IMR-90 (cell line): ENCODE results near the gene CMC2. TPM values are rescaled to one million over a fixed set of nuclear protein-coding genes. Genes with fewer than 3 reads are reported as not detected.

Experiments used
- ATAC-seq: fragments of 200-7000 bp; cut with Tn5 transposase; 2 replicates; pipeline ENCODE4 v1.9.1; 2020; ENCODE audit warnings: low read depth, mild to moderate bottlenecking, moderate library complexity
- BruUV-seq: library from RNA; stranded (reverse); fragments of 400-500 nt; replicated peaks from 2 replicates; lab custom pipeline; 2021; lab: Mats Ljungman, UMichigan
- CTCF ChIA-PET: fragments of 300-600 bp; formaldehyde crosslinking; extraction: SDS; loops from one replicate; lab custom pipeline; 2021; ENCODE audit warnings: antibody characterized with exemption; lab: Yijun Ruan, JAX
- POLR2A ChIA-PET: fragments of 300-600 bp; sonication (Branson Sonifier 250); formaldehyde crosslinking; loops from one replicate; lab custom pipeline; 2022; ENCODE audit warnings: antibody characterized with exemption; ENCODE audit not compliant: unreplicated experiment; lab: Charles Lee
- DNase-seq: peaks from one replicate; pipeline ENCODE4 v3.0.0; 2013
- H2AFZ ChIP-seq: replicated peaks from 2 replicates; pipeline ENCODE3; 2013; ENCODE audit warnings: low read length, mild to moderate bottlenecking; ENCODE audit not compliant: poor library complexity
- H2AK5ac ChIP-seq: 2 replicates; pipeline ENCODE4 v1.6.1; 2013; ENCODE audit warnings: low read depth, low read length, inconsistent platforms
- H2AK9ac ChIP-seq: replicated peaks from 2 replicates; pipeline ENCODE3; 2013; ENCODE audit warnings: mild to moderate bottlenecking, low read depth, low read length, moderate library complexity; ENCODE audit not compliant: poor library complexity
- H2BK120ac ChIP-seq: 2 replicates; pipeline ENCODE4 v1.6.1; 2013; ENCODE audit warnings: low read depth, low read length, inconsistent platforms
- H2BK15ac ChIP-seq: 3 replicates; pipeline ENCODE4 v1.6.1; 2013; ENCODE audit warnings: low read depth, low read length, inconsistent platforms
- H2BK20ac ChIP-seq: 2 replicates; pipeline ENCODE4 v1.6.1; 2013; ENCODE audit warnings: low read depth, mild to moderate bottlenecking, inconsistent platforms, low read length, moderate library complexity
- H2BK5ac ChIP-seq: 2 replicates; pipeline ENCODE4 v1.6.1; 2013; ENCODE audit warnings: mild to moderate bottlenecking, low read depth, low read length, inconsistent platforms; ENCODE audit not compliant: poor library complexity, severe bottlenecking
- H3K14ac ChIP-seq: replicated peaks from 2 replicates; pipeline ENCODE4 v1.6.1; 2013; ENCODE audit warnings: low read depth, low read length, inconsistent platforms
- H3K18ac ChIP-seq: 2 replicates; pipeline ENCODE4 v1.6.1; 2013; ENCODE audit warnings: low read depth, low read length, control low read depth
- H3K23ac ChIP-seq: 2 replicates; pipeline ENCODE4 v1.6.1; 2013; ENCODE audit warnings: low read depth, low read length, inconsistent platforms
- H3K27ac ChIP-seq: 2 replicates; pipeline ENCODE4 v1.5.1; 2013; ENCODE audit warnings: mild to moderate bottlenecking, control low read depth, low read length; ENCODE audit not compliant: insufficient read depth
- H3K27me3 ChIP-seq: 2 replicates; pipeline ENCODE4 v1.6.1; 2013; ENCODE audit warnings: low read length; ENCODE audit not compliant: control insufficient read depth, insufficient read depth
- H3K36me3 ChIP-seq: 2 replicates; pipeline ENCODE4 v1.6.1; 2013; ENCODE audit warnings: low read length, mixed read lengths; ENCODE audit not compliant: control insufficient read depth, insufficient read depth
- H3K4ac ChIP-seq: 2 replicates; pipeline ENCODE4 v1.6.1; 2013; ENCODE audit warnings: low read depth, low read length, inconsistent platforms
- H3K4me1 ChIP-seq: 2 replicates; pipeline ENCODE4 v1.6.1; 2013; ENCODE audit warnings: low read length, mixed read lengths; ENCODE audit not compliant: control insufficient read depth, insufficient read depth
- H3K4me2 ChIP-seq: 2 replicates; pipeline ENCODE4 v1.6.1; 2013; ENCODE audit warnings: low read depth, mild to moderate bottlenecking, control low read depth, low read length, moderate library complexity
- H3K4me3 ChIP-seq: 2 replicates; pipeline ENCODE4 v1.5.1; 2013; ENCODE audit warnings: low read depth, mild to moderate bottlenecking, control low read depth, low read length, moderate library complexity; ENCODE audit not compliant: insufficient read depth
- H3K56ac ChIP-seq: 2 replicates; pipeline ENCODE4 v1.6.1; 2013; ENCODE audit warnings: low read length, inconsistent platforms; ENCODE audit not compliant: insufficient read depth; ENCODE audit errors: extremely low read depth
- H3K79me1 ChIP-seq, 2 experiments: 2 replicates each; pipeline ENCODE4 v1.6.1; 2013; ENCODE audit warnings: low read length in 2 of 2, inconsistent platforms in 1 of 2, low read depth in 1 of 2
- H3K9ac ChIP-seq: 2 replicates; pipeline ENCODE4 v1.6.1; 2013; ENCODE audit warnings: low read depth, low read length, control low read depth
- H3K9me1 ChIP-seq: 2 replicates; pipeline ENCODE4 v1.6.1; 2013; ENCODE audit warnings: low read length, inconsistent platforms; ENCODE audit not compliant: insufficient read depth
- H3K9me3 ChIP-seq: 2 replicates; pipeline ENCODE4 v1.6.1; 2013; ENCODE audit warnings: low read length; ENCODE audit not compliant: control insufficient read depth, insufficient read depth
- H4K20me1 ChIP-seq: 2 replicates; pipeline ENCODE4 v1.6.1; 2013; ENCODE audit warnings: low read length, inconsistent platforms; ENCODE audit not compliant: insufficient read depth
- H4K5ac ChIP-seq: 2 replicates; pipeline ENCODE4 v1.6.1; 2013; ENCODE audit warnings: mild to moderate bottlenecking, low read depth, low read length, control low read depth
- H4K8ac ChIP-seq, 2 experiments: 2 replicates each; pipeline ENCODE4 v1.6.1; 2013; ENCODE audit warnings: low read depth in 2 of 2, low read length in 2 of 2, control low read depth in 1 of 2, inconsistent platforms in 1 of 2
- H4K91ac ChIP-seq: 2 replicates; pipeline ENCODE4 v1.6.1; 2013; ENCODE audit warnings: low read depth, low read length, inconsistent platforms; ENCODE audit not compliant: insufficient read depth
- BHLHE40 ChIP-seq: fragments of 150-350 bp; IDR thresholded peaks from 2 replicates; pipeline ENCODE4 v1.6.1; 2016; ENCODE audit warnings: mild to moderate bottlenecking, low read depth, low read length
- CEBPB ChIP-seq: IDR thresholded peaks from 2 replicates; pipeline ENCODE4 v1.6.1; 2012; ENCODE audit warnings: low read depth, low read length, improper control_type of control experiment
- CTCF ChIP-seq: conservative IDR thresholded peaks from 2 replicates; pipeline ENCODE4 v1.5.1; 2012; ENCODE audit warnings: mild to moderate bottlenecking, low read depth, low read length, improper control_type of control experiment
- FOS ChIP-seq: fragments of 150-350 bp; IDR thresholded peaks from 2 replicates; pipeline ENCODE4 v1.6.1; 2016; ENCODE audit warnings: low read depth, low read length
- MAFK ChIP-seq: IDR thresholded peaks from 2 replicates; pipeline ENCODE4 v1.6.1; 2012; ENCODE audit warnings: low read depth, low read length, improper control_type of control experiment
- NFE2L2 ChIP-seq: fragments of 150-350 bp; IDR thresholded peaks from 2 replicates; pipeline ENCODE4 v1.6.1; 2016; ENCODE audit warnings: low read depth, mild to moderate bottlenecking, low read length
- POLR2A ChIP-seq: IDR thresholded peaks from 2 replicates; pipeline ENCODE4 v1.6.1; 2012; ENCODE audit warnings: mild to moderate bottlenecking, low read depth, low read length
- RAD21 ChIP-seq: IDR thresholded peaks from 2 replicates; pipeline ENCODE4 v1.6.1; 2012; ENCODE audit warnings: low read length, improper control_type of control experiment
- RCOR1 ChIP-seq: IDR thresholded peaks from 2 replicates; pipeline ENCODE4 v1.6.1; 2012; ENCODE audit warnings: mild to moderate bottlenecking, low read length, improper control_type of control experiment; ENCODE audit not compliant: insufficient replicate concordance
- SMC3 ChIP-seq: fragments of 150-350 bp; IDR thresholded peaks from 2 replicates; pipeline ENCODE4 v1.6.1; 2016; ENCODE audit warnings: low read depth, mild to moderate bottlenecking, antibody characterized with exemption, low read length, moderate library complexity
- WGBS, 2 experiments: methylation state at CpG; one replicate each; pipeline versions ENCODE4 v1.1.5 to v1.1.7; 2013; ENCODE audit warnings: missing lambda C conversion rate in 2 of 2; ENCODE audit not compliant: insufficient read length in 1 of 2; ENCODE audit errors: extremely low coverage in 2 of 2; 5-methylcytosine and 5-hydroxymethylcytosine counted together
- dilution Hi-C: fragments of 300-500 bp; cut with HindIII; formaldehyde crosslinking; loops from one replicate; pipeline ENCODE4 v1.14.3; 2018; ENCODE audit warnings: low sequenced_read_pairs; ENCODE audit not compliant: unreplicated experiment
- in situ Hi-C: fragments of 300-500 bp; cut with MboI; formaldehyde crosslinking; loops from 3 replicates; pipeline ENCODE4 v1.14.3; 2019; ENCODE audit warnings: low sequenced_read_pairs, inconsistent platforms, mixed read lengths
- intact Hi-C: fragments of 100-400 bp; cut with micrococcal nuclease; formaldehyde crosslinking; loops from 2 replicates; pipeline ENCODE4 v1.10.0; 2022
- polyA plus RNA-seq, 3 experiments: library from polyadenylated mRNA; depleted of rRNA; stranded (reverse); fragments of >200 nt; gene quantifications; 2 replicates each; pipeline ENCODE4 v1.2.3, GENCODE V29; 2012; ENCODE audit warnings: low replicate concordance in 1 of 3
- total RNA-seq: library from RNA; depleted of rRNA; stranded (reverse); fragments of >200 nt; gene quantifications from 2 replicates; pipeline ENCODE4 v1.2.3, GENCODE V29; 2012
- TF ChIP-seq, protein P1 (sequence below): fragments of 150-350 bp; IDR thresholded peaks from 2 replicates; pipeline ENCODE4 v1.6.1; 2016; ENCODE audit warnings: low read depth, mild to moderate bottlenecking, low read length, moderate library complexity, borderline replicate concordance

Gene CMC2
- total and polyA plus RNA-seq, 2 of the 4 experiments (the other 2 are of a cell fraction): 57.0 to 104 TPM

- no TSS peak for BruUV-seq
- Histone ChIP-seq H3K18ac (no peak overlapping the region), H4K20me1 (no peaks in the 10 kb centered on the region), H3K27ac (no peak overlapping the region), H2AK9ac (peak overlapping the region; percentile 89), H3K9ac (no peak overlapping the region), H2BK15ac (no peak overlapping the region), H3K9me1 (no peaks in the 10 kb centered on the region), H3K36me3 (no peaks in the 10 kb centered on the region), H3K4ac (no peak overlapping the region), H2BK20ac (no peak overlapping the region), H4K8ac (no peak overlapping the region), H4K5ac (no peak overlapping the region), H4K91ac (no peak overlapping the region), H2AFZ (peak overlapping the region; percentile 74), H2AK5ac (no peak overlapping the region), H3K14ac (no peak overlapping the region), H3K23ac (no peak overlapping the region), H2BK5ac (no peak overlapping the region), H3K79me1 (no peaks in the 10 kb centered on the region), H3K4me3 (no peak overlapping the region), H3K4me2 (no peak overlapping the region), H3K56ac (no peak overlapping the region), H2BK120ac (no peak overlapping the region), H3K9me3 (no peaks in the 10 kb centered on the region), H3K4me1 (no peaks in the 10 kb centered on the region), H3K27me3 (no peaks in the 10 kb centered on the region)
- TF ChIP-seq MAFK (no peak), BHLHE40 (no peak), POLR2A (no peak), NFE2L2 (no peak), CTCF (peak; percentile 58), FOS (no peak), CEBPB (no peak), RCOR1 (no peak), RAD21 (peak; percentile 62), SMC3 (peak; percentile 53)
- TF ChIP-seq, protein P1, sequence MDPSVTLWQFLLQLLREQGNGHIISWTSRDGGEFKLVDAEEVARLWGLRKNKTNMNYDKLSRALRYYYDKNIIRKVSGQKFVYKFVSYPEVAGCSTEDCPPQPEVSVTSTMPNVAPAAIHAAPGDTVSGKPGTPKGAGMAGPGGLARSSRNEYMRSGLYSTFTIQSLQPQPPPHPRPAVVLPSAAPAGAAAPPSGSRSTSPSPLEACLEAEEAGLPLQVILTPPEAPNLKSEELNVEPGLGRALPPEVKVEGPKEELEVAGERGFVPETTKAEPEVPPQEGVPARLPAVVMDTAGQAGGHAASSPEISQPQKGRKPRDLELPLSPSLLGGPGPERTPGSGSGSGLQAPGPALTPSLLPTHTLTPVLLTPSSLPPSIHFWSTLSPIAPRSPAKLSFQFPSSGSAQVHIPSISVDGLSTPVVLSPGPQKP: no peak
- WGBS, 2 experiments: 38% methylated on average over 1 of the region's 8 CpGs; no CpG with 5 or more reads in 1 of the 2 experiments
- ChIA-PET POLR2A (no interaction called here), CTCF (interaction anchor here (0.6 to 1.4 kb wide), 5 partner anchors 21 to 878 kb away, joined by 3 to 4 read pairs (median 4); no protein-coding TSS in a partner anchor)
- DNase-seq (peak; percentile 43), ATAC-seq (peak; percentile 77)
- dilution Hi-C loops: no loop called here
- intact Hi-C loops: no loop called here
- in situ Hi-C loops: no loop called here
These were observed 82.2 kb downstream of the CMC2 start for GRCh38 chr16:80924372-80924978.
